Measurements from ENCODE around the gene TNNC1. TPM values are rescaled to one million over a fixed set of nuclear protein-coding genes. Genes with fewer than 3 reads are reported as not detected.

The TNNC1 gene
- total RNA-seq (2021) (4.3 to 5.7 TPM (median 5.6 TPM) in 3 replicates), Bru-seq, nascent RNA (percentile 33 among the genes with signal in this experiment)
- long read RNA-seq, experiment 1, partial matches to known transcripts, result 0 of 3 reads
- long read RNA-seq, experiment 1, other reads (novel, unspliced or antisense), result 1 of 3 reads
- long read RNA-seq, experiment 2, partial matches to known transcripts, result 2 of 5 reads
- long read RNA-seq, experiment 2, other reads (novel, unspliced or antisense), result 0 of 5 reads
- long read RNA-seq, experiment 3, result 0 reads

DNA sequence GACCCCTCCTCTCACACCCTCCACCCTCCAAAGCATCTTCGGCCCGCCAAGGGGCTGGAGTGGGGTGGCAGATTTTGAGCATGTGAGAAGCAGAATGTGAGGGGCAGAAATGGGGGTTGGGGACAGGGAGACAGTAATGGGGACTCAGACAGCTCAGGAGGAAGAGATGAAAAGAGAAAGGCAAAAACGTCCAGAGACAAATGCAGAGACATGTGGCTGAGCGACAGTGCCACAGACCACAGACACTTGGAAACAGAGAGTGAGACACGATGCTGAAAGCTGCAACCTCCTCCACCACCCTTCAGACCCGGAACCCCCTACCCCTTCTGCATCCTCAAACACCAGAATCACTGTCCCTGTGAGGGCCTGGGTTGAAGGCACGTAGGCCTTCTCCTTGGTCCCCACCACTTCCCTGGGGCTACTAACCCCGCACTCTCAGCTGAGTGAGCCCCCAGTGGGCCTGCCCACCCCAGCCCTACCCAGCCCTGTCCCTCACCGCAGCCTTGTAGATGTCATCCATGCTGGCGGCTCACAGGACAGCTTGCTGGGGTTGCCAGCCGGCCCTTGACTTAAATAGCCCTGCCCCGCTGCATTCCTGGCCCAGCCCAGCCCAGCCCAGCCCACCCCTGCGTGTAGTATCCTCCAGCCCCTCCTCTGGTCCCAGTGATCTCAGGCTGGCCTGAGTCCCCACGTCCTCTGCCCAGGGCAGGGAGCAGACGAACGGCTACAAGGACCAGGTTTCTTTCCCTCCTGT lies at the start of gene TNNC1:
TNNC1 (minus strand) TSS at position 546 of the 754 bp plus-strand sequence; CDS start at position 520, 26 bp downstream.
- ATAC-seq, result peak; percentile 23
- no peaks in the 10 kb centered on the region; the same call in 1 of the 2 replicates for H3K27me3 Mint-ChIP-seq (ENCODE audit: low read depth)
- ChIA-PET CTCF (interaction anchor here (0.9 to 3.8 kb wide), 5 partner anchors 28 to 220 kb away, joined by 3 to 20 read pairs (median 4); no protein-coding TSS in a partner anchor), POLR2A (interaction anchor here (0.6 to 1.0 kb wide), 2 partner anchors 22 to 49 kb away, joined by 4 to 9 read pairs; no protein-coding TSS in a partner anchor)
- H3K27ac Mint-ChIP-seq, result peak within 1 kb of the TSS; percentile 90
- no peaks in the 10 kb centered on the region for H3K9me3 Mint-ChIP-seq
- DNase-seq (ENCODE audit: low spot score), result no peak
- H3K36me3 Mint-ChIP-seq, result peaks cover 17% of the 10 kb centered on the region
- H3K4me1 Mint-ChIP-seq, result peaks cover 32% of the 10 kb centered on the region
- TF ChIP-seq, protein P1, sequence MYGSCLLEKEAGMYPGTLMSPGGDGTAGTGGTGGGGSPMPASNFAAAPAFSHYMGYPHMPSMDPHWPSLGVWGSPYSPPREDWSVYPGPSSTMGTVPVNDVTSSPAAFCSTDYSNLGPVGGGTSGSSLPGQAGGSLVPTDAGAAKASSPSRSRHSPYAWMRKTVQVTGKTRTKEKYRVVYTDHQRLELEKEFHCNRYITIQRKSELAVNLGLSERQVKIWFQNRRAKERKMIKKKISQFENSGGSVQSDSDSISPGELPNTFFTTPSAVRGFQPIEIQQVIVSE (CRISPR knock-in tag; IDR thresholded peaks at IDR 0.05; ENCODE audit: borderline replicate concordance), result no peak
- TF ChIP-seq CREB1 (CRISPR knock-in tag; IDR thresholded peaks at IDR 0.05), result no peak
- TF ChIP-seq HMGXB4 (CRISPR knock-in tag; IDR thresholded peaks at IDR 0.05), result no peak
- TF ChIP-seq E2F5 (CRISPR knock-in tag; IDR thresholded peaks at IDR 0.05), result no peak
- no peak for TF ChIP-seq ETV6 (CRISPR knock-in tag; IDR thresholded peaks at IDR 0.05)
- TF ChIP-seq GABPB1 (CRISPR knock-in tag; IDR thresholded peaks at IDR 0.05), result no peak
- no peak for TF ChIP-seq OVOL2 (CRISPR knock-in tag; IDR thresholded peaks at IDR 0.05; ENCODE audit: borderline replicate concordance)
- no peak for TF ChIP-seq JUN (CRISPR knock-in tag; IDR thresholded peaks at IDR 0.05)
- no peak for TF ChIP-seq USF2 (CRISPR knock-in tag; IDR thresholded peaks at IDR 0.05)
- H3K4me3 Mint-ChIP-seq, result peak within 1 kb of the TSS; percentile 98

- H3K4me1 Mint-ChIP-seq, result peaks cover 2% of the 10 kb centered on the region; the same call in 1 of the 2 replicates
- peak; percentile 14; the same call in 1 of the 2 replicates for ATAC-seq
- no peaks in the 10 kb centered on the region for H3K36me3 Mint-ChIP-seq
- no peaks in the 10 kb centered on the region for H3K9me3 Mint-ChIP-seq
- no peak for TF ChIP-seq ESRRA (CRISPR knock-in tag; IDR thresholded peaks at IDR 0.05; ENCODE audit: borderline replicate concordance)
- no peak for TF ChIP-seq FOXK1 (CRISPR knock-in tag; IDR thresholded peaks at IDR 0.05)
- no peak for TF ChIP-seq ZNF512 (CRISPR knock-in tag; IDR thresholded peaks at IDR 0.05; ENCODE audit: borderline replicate concordance)
- no peak for TF ChIP-seq ZNF416 (CRISPR knock-in tag; IDR thresholded peaks at IDR 0.05)
- TF ChIP-seq HMGXB4 (CRISPR knock-in tag; IDR thresholded peaks at IDR 0.05), result no peak
- ChIA-PET CTCF (interaction anchor here (0.5 to 1.6 kb wide), 3 partner anchors 9 to 118 kb away, joined by 3 to 5 read pairs (median 4); no protein-coding TSS in a partner anchor), POLR2A (no interaction called here)
- H3K4me3 Mint-ChIP-seq, result no peak overlapping the region
- DNase-seq (ENCODE audit: low spot score), result no peak
- no peaks in the 10 kb centered on the region; the same call in 1 of the 2 replicates for H3K27me3 Mint-ChIP-seq (ENCODE audit: low read depth)
- no peak overlapping the region for H3K27ac Mint-ChIP-seq
Observed at GRCh38 chr3:52502808-52503350, 49.0 kb upstream of the TNNC1 start.

Data from WTC11 (cell line).